ENCODE data around the gene CCL19. TPM values are rescaled to one million over a fixed set of nuclear protein-coding genes. Genes with fewer than 3 reads are reported as not detected.

Gene CCL19
- total and polyA plus RNA-seq, 4 experiments from 2014 or later = not detected

GRCh38 chr9:34710023-34710422 is 18.9 kb upstream of the CCL19 start, which contains the start of gene CCL21:
Gene CCL21, minus strand, starts transcription at chr9:34710136. Its CDS starts 70 bp downstream, at chr9:34710066.
- ChIA-PET CTCF (ENCODE audit: partially characterized antibody) (interaction anchor here (2.6 to 2.9 kb wide), 2 partner anchors 8 to 10 kb away, joined by 9 to 10 read pairs; no protein-coding TSS in a partner anchor), POLR2A (ENCODE audit: partially characterized antibody) (no interaction called here)
- H3K36me3 ChIP-seq (ENCODE audit: insufficient read depth, low read length) = no peaks in the 10 kb centered on the region
- intact Hi-C loops (cut with micrococcal nuclease) = no loop called here
- Mint-ChIP-seq H3K9me3 (no peaks in the 10 kb centered on the region), H3K4me3 (no peak within 1 kb of the TSS), H3K36me3 (no peaks in the 10 kb centered on the region), H3K27me3 (peaks cover 9% of the 10 kb centered on the region in 2 donors), H3K4me1 (no peaks in the 10 kb centered on the region), H3K27ac (peak within 1 kb of the TSS in 1 of 7 donors; percentile 2)
- no peaks in the 10 kb centered on the region for H3K4me1 ChIP-seq (ENCODE audit: insufficient read depth, low read length)
- no peak within 1 kb of the TSS for H3K27ac ChIP-seq (ENCODE audit: low read depth, low read length)
- no peaks in the 10 kb centered on the region for H3K9me3 ChIP-seq (ENCODE audit: control insufficient read depth in 1 of 2, low read length in 2 of 2)
- DNase-seq = no peak
- no peak within 1 kb of the TSS for H3K4me3 ChIP-seq (ENCODE audit: low read length in 2 of 2)
- no peaks in the 10 kb centered on the region for H3K27me3 ChIP-seq (ENCODE audit: insufficient read depth, low read length)

GRCh38 chr9:34709196-34709978 is 18.3 kb upstream of the CCL19 start:
- no peak overlapping the region for H3K27ac Mint-ChIP-seq
- H3K36me3 ChIP-seq (ENCODE audit: insufficient read depth, low read length) = no peaks in the 10 kb centered on the region
- no peaks in the 10 kb centered on the region for H3K4me1 ChIP-seq (ENCODE audit: insufficient read depth, low read length)
- peaks cover 8 to 9% of the 10 kb centered on the region in 2 donors for H3K27me3 Mint-ChIP-seq
- H3K9me3 ChIP-seq (ENCODE audit: control insufficient read depth in 1 of 2, low read length in 2 of 2) = no peaks in the 10 kb centered on the region
- H3K27ac ChIP-seq (ENCODE audit: low read depth, low read length) = no peak overlapping the region
- no peaks in the 10 kb centered on the region for H3K4me1 Mint-ChIP-seq
- H3K4me3 Mint-ChIP-seq = no peak overlapping the region
- no peaks in the 10 kb centered on the region for H3K9me3 Mint-ChIP-seq
- intact Hi-C loops (cut with micrococcal nuclease) = no loop called here
- H3K4me3 ChIP-seq (ENCODE audit: low read length in 2 of 2) = no peak overlapping the region
- H3K36me3 Mint-ChIP-seq = no peaks in the 10 kb centered on the region
- ChIA-PET CTCF (ENCODE audit: partially characterized antibody) (interaction anchor here (2.9 kb wide), 1 partner anchor 9 kb away, joined by 10 read pairs; no protein-coding TSS in a partner anchor), POLR2A (ENCODE audit: partially characterized antibody) (no interaction called here)
- H3K27me3 ChIP-seq (ENCODE audit: insufficient read depth, low read length) = no peaks in the 10 kb centered on the region
- DNase-seq = no peak

- Mint-ChIP-seq H3K36me3 (no peaks in the 10 kb centered on the region), H3K27me3 (peaks cover 0 to 3% of the 10 kb centered on the region in 2 donors), H3K4me1 (peaks cover 0 to 2% (median under 1%) of the 10 kb centered on the region in 4 donors), H3K4me3 (no peak overlapping the region), H3K27ac (no peak overlapping the region), H3K9me3 (no peaks in the 10 kb centered on the region)
- no peak overlapping the region for H3K27ac ChIP-seq (ENCODE audit: low read depth, low read length)
- H3K4me3 ChIP-seq (ENCODE audit: low read length in 2 of 2) = no peak overlapping the region
- ChIA-PET CTCF (ENCODE audit: partially characterized antibody) (no interaction called here), POLR2A (ENCODE audit: partially characterized antibody) (no interaction called here)
- H3K9me3 ChIP-seq (ENCODE audit: control insufficient read depth in 1 of 2, low read length in 2 of 2) = no peaks in the 10 kb centered on the region
- no peaks in the 10 kb centered on the region for H3K36me3 ChIP-seq (ENCODE audit: insufficient read depth, low read length)
- DNase-seq = no peak
- no peaks in the 10 kb centered on the region for H3K27me3 ChIP-seq (ENCODE audit: insufficient read depth, low read length)
- no peaks in the 10 kb centered on the region for H3K4me1 ChIP-seq (ENCODE audit: insufficient read depth, low read length)
- intact Hi-C loops (cut with micrococcal nuclease) = no loop called here
Measured at GRCh38 chr9:34707130-34707529, 16.1 kb upstream of the CCL19 start.

- ChIA-PET CTCF (ENCODE audit: partially characterized antibody) (interaction anchor here (0.5 to 6.0 kb wide), 40 partner anchors 8 to 771 kb away, joined by 3 to 90 read pairs (median 5); partner anchors contain the start of genes CCL19, CCL21, CCL27 and DCTN3), POLR2A (ENCODE audit: partially characterized antibody) (interaction anchor here (0.7 to 1.9 kb wide), 11 partner anchors 37 to 187 kb away, joined by 3 to 11 read pairs (median 4); partner anchors contain the start of genes DCTN3, GALT, RPP25L and SIGMAR1)
- peak; percentile 71 to 74 (median 72) for DNase-seq
- Histone ChIP-seq H3K36me3 (ENCODE audit: insufficient read depth, low read length) (no peaks in the 10 kb centered on the region), H3K27me3 (ENCODE audit: insufficient read depth, low read length) (no peaks in the 10 kb centered on the region), H3K9me3 (ENCODE audit: control insufficient read depth in 1 of 2, low read length in 2 of 2) (no peaks in the 10 kb centered on the region), H3K4me3 (ENCODE audit: low read length in 2 of 2) (peak overlapping the region; percentile 54 to 93), H3K27ac (ENCODE audit: low read depth, low read length) (no peak overlapping the region), H3K4me1 (ENCODE audit: insufficient read depth, low read length) (peaks cover 7% of the 10 kb centered on the region)
- intact Hi-C loops (cut with micrococcal nuclease) = loop anchor here (1.0 to 5.0 kb wide), 7 partner anchors 27 to 395 kb away; partner anchors contain the start of genes GALT, PIGO, RPP25L and SIGMAR1
- peak overlapping the region; percentile 81 to 88 (median 86) for H3K4me3 Mint-ChIP-seq
- no peaks in the 10 kb centered on the region for H3K36me3 Mint-ChIP-seq
- peaks cover 1 to 9% (median 6%) of the 10 kb centered on the region in 4 donors for H3K4me1 Mint-ChIP-seq
- H3K27me3 Mint-ChIP-seq = no peaks in the 10 kb centered on the region
- peak overlapping the region in 6 of 7 donors; percentile 37 to 70 (median 50) for H3K27ac Mint-ChIP-seq
- no peaks in the 10 kb centered on the region for H3K9me3 Mint-ChIP-seq
Measured at GRCh38 chr9:34701769-34702736, 11.0 kb upstream of the CCL19 start.

- Histone ChIP-seq H3K27me3 (ENCODE audit: insufficient read depth, low read length) (no peaks in the 10 kb centered on the region), H3K4me3 (ENCODE audit: low read length in 2 of 2) (peak overlapping the region; percentile 54 to 93), H3K4me1 (ENCODE audit: insufficient read depth, low read length) (peaks cover 7% of the 10 kb centered on the region), H3K9me3 (ENCODE audit: control insufficient read depth in 1 of 2, low read length in 2 of 2) (no peaks in the 10 kb centered on the region), H3K36me3 (ENCODE audit: insufficient read depth, low read length) (no peaks in the 10 kb centered on the region), H3K27ac (ENCODE audit: low read depth, low read length) (no peak overlapping the region)
- H3K36me3 Mint-ChIP-seq = no peaks in the 10 kb centered on the region
- POLR2A ChIA-PET (ENCODE audit: partially characterized antibody) = interaction anchor here (1.0 to 1.8 kb wide), 5 partner anchors 36 to 81 kb away, joined by 3 to 6 read pairs (median 4); partner anchors contain the start of genes DCTN3, GALT and SIGMAR1
- H3K27me3 Mint-ChIP-seq = no peaks in the 10 kb centered on the region
- H3K27ac Mint-ChIP-seq = no peak overlapping the region
- no peaks in the 10 kb centered on the region for H3K9me3 Mint-ChIP-seq
- H3K4me3 Mint-ChIP-seq = peak overlapping the region; percentile 40 to 88 (median 66)
- intact Hi-C loops (cut with micrococcal nuclease) = loop anchor here (1.0 to 5.0 kb wide), 3 partner anchors 55 to 396 kb away; partner anchors contain the start of genes GALT and PIGO
- DNase-seq = peak; percentile 70 to 77 (median 71)
- CTCF ChIA-PET (ENCODE audit: partially characterized antibody) = interaction anchor here (0.6 to 6.0 kb wide), 21 partner anchors 8 to 261 kb away, joined by 3 to 90 read pairs (median 5); partner anchors contain the start of genes ARID3C, CCL21, CCL27 and DCTN3
- H3K4me1 Mint-ChIP-seq = peaks cover 1 to 9% (median 6%) of the 10 kb centered on the region in 4 donors
Measured at GRCh38 chr9:34701023-34701768, 10.1 kb upstream of the CCL19 start.

- no peak overlapping the region for H3K4me3 Mint-ChIP-seq
- H3K27ac ChIP-seq (ENCODE audit: low read depth, low read length) = no peak overlapping the region
- no peaks in the 10 kb centered on the region for H3K27me3 ChIP-seq (ENCODE audit: insufficient read depth, low read length)
- ChIA-PET CTCF (ENCODE audit: partially characterized antibody) (interaction anchor here (0.7 kb wide), 1 partner anchor 9 kb away, joined by 3 read pairs; no protein-coding TSS in a partner anchor), POLR2A (ENCODE audit: partially characterized antibody) (no interaction called here)
- no peaks in the 10 kb centered on the region for H3K4me1 Mint-ChIP-seq
- H3K4me1 ChIP-seq (ENCODE audit: insufficient read depth, low read length) = no peaks in the 10 kb centered on the region
- no peaks in the 10 kb centered on the region for H3K9me3 Mint-ChIP-seq
- intact Hi-C loops (cut with micrococcal nuclease) = no loop called here
- no peaks in the 10 kb centered on the region for H3K27me3 Mint-ChIP-seq
- no peaks in the 10 kb centered on the region for H3K9me3 ChIP-seq (ENCODE audit: control insufficient read depth in 1 of 2, low read length in 2 of 2)
- DNase-seq = no peak
- no peaks in the 10 kb centered on the region for H3K36me3 Mint-ChIP-seq
- no peaks in the 10 kb centered on the region for H3K36me3 ChIP-seq (ENCODE audit: insufficient read depth, low read length)
- H3K4me3 ChIP-seq (ENCODE audit: low read length in 2 of 2) = no peak overlapping the region
- H3K27ac Mint-ChIP-seq = no peak overlapping the region
Measured at GRCh38 chr9:34694811-34695210, 3.7 kb upstream of the CCL19 start.

Measured in CD4-positive, alpha-beta memory T cell (primary cell).